GM12878 (cell line): ENCODE results near the gene PHOSPHO1. TPM values are rescaled to one million over a fixed set of nuclear protein-coding genes. Genes with fewer than 3 reads are reported as not detected.

Source experiments
- BMI1 ChIP-seq: fragments of 450-650 bp; IDR thresholded peaks from 2 replicates; pipeline ENCODE4 v1.6.1; 2016; ENCODE audit warnings: mild to moderate bottlenecking, moderate library complexity, borderline replicate concordance
- ESRRA ChIP-seq: IDR thresholded peaks from 2 replicates; pipeline ENCODE4 v1.6.1; 2012; ENCODE audit warnings: mild to moderate bottlenecking, low read length, improper control_type of control experiment
- JUND ChIP-seq: IDR thresholded peaks from 2 replicates; pipeline ENCODE4 v1.6.1; 2012; ENCODE audit warnings: low read depth, mild to moderate bottlenecking, low read length, improper control_type of control experiment, moderate library complexity
- SMAD1 ChIP-seq: fragments of 450-650 bp; IDR thresholded peaks from 2 replicates; pipeline ENCODE4 v1.6.1; 2018; ENCODE audit warnings: mild to moderate bottlenecking, low read depth; ENCODE audit not compliant: partially characterized antibody
- SRF ChIP-seq, 2 experiments: IDR thresholded peaks; 2 replicates each; pipeline ENCODE4 v1.6.1; 2011; ENCODE audit warnings: low read depth in 2 of 2, low read length in 2 of 2, mild to moderate bottlenecking in 1 of 2, moderate library complexity in 1 of 2
- polyA plus RNA-seq, 11 experiments: library from polyadenylated mRNA; depleted of rRNA in 4 of 11; unstranded in 6 of 11; stranded (reverse) in 5 of 11; fragments of >200 nt; fragmentation: Nextera tagmentation in 4 of 11; fragmentation: Illumina TruSeq in 1 of 11; extraction: Ambion mirVana in 4 of 11; extraction: Trizol in 1 of 11; gene quantifications; 1 replicate in 1 of 11; 2 replicates in 10 of 11; pipeline versions ENCODE4 v1.2.1 to v1.2.3, GENCODE V29; 2011 to 2016; ENCODE audit warnings: inconsistent platforms in 2 of 11, missing spikeins in 2 of 11, low read depth in 1 of 11
- total RNA-seq, 4 experiments: library from RNA; depleted of rRNA in 3 of 4; stranded (reverse); fragments of >200 nt in 3 of 4; fragmentation: Illumina TruSeq in 1 of 4; extraction: Trizol in 1 of 4; gene quantifications; 2 replicates each; pipeline versions ENCODE4 v1.2.1 to v1.2.3, GENCODE V29; 2013 to 2021
- TF ChIP-seq, protein P1 (sequence below): fragments of 450-650 bp; formaldehyde crosslinking; IDR thresholded peaks from 2 replicates; pipeline ENCODE4 v1.5.0; 2022; ENCODE audit warnings: mild to moderate bottlenecking, missing genetic modification characterization
- TF ChIP-seq, protein P2 (sequence below): fragments of 450-650 bp; formaldehyde crosslinking; IDR thresholded peaks from 2 replicates; pipeline ENCODE4 v1.4.0; 2022; ENCODE audit warnings: mild to moderate bottlenecking, moderate library complexity
- TF ChIP-seq, protein P3 (sequence below): IDR thresholded peaks from 2 replicates; pipeline ENCODE4 v1.6.1; 2011; ENCODE audit warnings: low read depth, mild to moderate bottlenecking, low read length, moderate library complexity, borderline replicate concordance; ENCODE audit errors: extremely low read depth
- TF ChIP-seq, protein P4 (sequence below): fragments of 450-650 bp; IDR thresholded peaks from 2 replicates; pipeline ENCODE4 v1.6.1; 2017; ENCODE audit warnings: mild to moderate bottlenecking
- TF ChIP-seq, protein P5 (sequence below): IDR thresholded peaks from 2 replicates; pipeline ENCODE4 v1.6.1; 2012; ENCODE audit warnings: improper control_type of control experiment, low read depth, low read length; ENCODE audit not compliant: insufficient replicate concordance

Gene PHOSPHO1
- total and polyA plus RNA-seq, 10 of the 15 experiments (the other 5 are each of a cell fraction or from before 2014, with no cell fraction given) = 0.03 to 1.5 (median 0.16) TPM; not detected in 2

DNA sequence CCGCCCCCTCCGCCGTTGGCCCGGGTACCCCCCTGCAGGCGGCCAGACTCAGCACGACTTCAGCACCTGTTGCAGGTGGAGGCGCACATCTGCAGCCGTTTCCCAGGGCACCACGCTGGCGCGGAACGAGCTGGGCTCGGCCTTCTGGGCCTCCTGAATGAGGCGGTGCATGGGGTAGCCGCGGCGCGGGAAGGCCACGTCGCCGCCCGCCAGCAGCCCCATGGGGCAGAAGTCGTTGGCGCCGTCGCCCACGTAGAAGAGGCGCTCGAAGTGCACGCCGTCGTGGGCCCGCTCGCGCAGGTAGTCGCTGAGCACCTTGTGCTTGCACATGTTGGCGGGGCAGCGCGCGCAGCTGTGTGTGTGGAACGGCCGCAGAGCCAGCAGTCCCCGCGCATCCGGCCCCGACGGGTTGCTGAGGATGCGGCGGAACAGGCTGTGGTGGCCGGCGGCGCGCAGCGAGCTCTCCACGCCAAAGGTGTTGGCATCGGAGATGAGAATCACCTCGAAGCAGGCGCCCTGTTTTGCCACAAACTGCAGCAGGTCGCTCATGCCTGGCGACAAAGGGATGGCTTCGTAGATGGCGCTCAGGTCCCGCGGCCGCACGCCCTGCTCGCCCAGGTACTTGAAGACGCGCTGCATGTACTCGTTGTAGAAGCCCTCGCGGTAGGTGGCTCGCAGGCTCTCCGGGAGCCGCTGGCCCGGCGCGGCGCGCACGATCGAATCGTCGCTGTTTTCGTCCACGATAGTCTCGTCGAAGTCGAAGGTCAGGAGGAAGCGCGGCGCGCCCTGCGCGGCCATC lies 6.2 kb downstream of the PHOSPHO1 start (continued):
- TF ChIP-seq, protein P1, sequence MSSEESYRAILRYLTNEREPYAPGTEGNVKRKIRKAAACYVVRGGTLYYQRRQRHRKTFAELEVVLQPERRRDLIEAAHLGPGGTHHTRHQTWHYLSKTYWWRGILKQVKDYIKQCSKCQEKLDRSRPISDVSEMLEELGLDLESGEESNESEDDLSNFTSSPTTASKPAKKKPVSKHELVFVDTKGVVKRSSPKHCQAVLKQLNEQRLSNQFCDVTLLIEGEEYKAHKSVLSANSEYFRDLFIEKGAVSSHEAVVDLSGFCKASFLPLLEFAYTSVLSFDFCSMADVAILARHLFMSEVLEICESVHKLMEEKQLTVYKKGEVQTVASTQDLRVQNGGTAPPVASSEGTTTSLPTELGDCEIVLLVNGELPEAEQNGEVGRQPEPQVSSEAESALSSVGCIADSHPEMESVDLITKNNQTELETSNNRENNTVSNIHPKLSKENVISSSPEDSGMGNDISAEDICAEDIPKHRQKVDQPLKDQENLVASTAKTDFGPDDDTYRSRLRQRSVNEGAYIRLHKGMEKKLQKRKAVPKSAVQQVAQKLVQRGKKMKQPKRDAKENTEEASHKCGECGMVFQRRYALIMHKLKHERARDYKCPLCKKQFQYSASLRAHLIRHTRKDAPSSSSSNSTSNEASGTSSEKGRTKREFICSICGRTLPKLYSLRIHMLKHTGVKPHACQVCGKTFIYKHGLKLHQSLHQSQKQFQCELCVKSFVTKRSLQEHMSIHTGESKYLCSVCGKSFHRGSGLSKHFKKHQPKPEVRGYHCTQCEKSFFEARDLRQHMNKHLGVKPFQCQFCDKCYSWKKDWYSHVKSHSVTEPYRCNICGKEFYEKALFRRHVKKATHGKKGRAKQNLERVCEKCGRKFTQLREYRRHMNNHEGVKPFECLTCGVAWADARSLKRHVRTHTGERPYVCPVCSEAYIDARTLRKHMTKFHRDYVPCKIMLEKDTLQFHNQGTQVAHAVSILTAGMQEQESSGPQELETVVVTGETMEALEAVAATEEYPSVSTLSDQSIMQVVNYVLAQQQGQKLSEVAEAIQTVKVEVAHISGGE = no peak
- TF ChIP-seq, protein P2, sequence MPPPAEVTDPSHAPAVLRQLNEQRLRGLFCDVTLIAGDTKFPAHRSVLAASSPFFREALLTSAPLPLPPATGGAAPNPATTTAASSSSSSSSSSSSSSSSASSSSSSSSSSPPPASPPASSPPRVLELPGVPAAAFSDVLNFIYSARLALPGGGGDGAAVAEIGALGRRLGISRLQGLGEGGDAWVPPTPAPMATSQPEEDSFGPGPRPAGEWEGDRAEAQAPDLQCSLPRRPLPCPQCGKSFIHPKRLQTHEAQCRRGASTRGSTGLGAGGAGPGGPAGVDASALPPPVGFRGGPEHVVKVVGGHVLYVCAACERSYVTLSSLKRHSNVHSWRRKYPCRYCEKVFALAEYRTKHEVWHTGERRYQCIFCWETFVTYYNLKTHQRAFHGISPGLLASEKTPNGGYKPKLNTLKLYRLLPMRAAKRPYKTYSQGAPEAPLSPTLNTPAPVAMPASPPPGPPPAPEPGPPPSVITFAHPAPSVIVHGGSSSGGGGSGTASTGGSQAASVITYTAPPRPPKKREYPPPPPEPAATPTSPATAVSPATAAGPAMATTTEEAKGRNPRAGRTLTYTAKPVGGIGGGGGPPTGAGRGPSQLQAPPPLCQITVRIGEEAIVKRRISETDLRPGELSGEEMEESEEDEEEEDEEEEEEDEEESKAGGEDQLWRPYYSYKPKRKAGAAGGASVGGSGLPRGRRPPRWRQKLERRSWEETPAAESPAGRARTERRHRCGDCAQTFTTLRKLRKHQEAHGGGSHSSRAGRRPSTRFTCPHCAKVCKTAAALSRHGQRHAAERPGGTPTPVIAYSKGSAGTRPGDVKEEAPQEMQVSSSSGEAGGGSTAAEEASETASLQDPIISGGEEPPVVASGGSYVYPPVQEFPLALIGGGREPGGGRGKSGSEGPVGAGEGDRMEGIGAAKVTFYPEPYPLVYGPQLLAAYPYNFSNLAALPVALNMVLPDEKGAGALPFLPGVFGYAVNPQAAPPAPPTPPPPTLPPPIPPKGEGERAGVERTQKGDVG (CRISPR knock-in tag) = no peak
- TF ChIP-seq, protein P3, sequence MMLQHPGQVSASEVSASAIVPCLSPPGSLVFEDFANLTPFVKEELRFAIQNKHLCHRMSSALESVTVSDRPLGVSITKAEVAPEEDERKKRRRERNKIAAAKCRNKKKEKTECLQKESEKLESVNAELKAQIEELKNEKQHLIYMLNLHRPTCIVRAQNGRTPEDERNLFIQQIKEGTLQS = no peak
- no peak for TF ChIP-seq SRF (IDR thresholded peaks at IDR 0.05; ENCODE audit: low read depth in 2 of 2, low read length in 2 of 2)
- no peak for TF ChIP-seq SMAD1
- TF ChIP-seq, protein P4, sequence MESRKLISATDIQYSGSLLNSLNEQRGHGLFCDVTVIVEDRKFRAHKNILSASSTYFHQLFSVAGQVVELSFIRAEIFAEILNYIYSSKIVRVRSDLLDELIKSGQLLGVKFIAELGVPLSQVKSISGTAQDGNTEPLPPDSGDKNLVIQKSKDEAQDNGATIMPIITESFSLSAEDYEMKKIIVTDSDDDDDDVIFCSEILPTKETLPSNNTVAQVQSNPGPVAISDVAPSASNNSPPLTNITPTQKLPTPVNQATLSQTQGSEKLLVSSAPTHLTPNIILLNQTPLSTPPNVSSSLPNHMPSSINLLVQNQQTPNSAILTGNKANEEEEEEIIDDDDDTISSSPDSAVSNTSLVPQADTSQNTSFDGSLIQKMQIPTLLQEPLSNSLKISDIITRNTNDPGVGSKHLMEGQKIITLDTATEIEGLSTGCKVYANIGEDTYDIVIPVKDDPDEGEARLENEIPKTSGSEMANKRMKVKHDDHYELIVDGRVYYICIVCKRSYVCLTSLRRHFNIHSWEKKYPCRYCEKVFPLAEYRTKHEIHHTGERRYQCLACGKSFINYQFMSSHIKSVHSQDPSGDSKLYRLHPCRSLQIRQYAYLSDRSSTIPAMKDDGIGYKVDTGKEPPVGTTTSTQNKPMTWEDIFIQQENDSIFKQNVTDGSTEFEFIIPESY = no peak
- TF ChIP-seq JUND = no peak
- no peak for TF ChIP-seq BMI1
- TF ChIP-seq, protein P5, sequence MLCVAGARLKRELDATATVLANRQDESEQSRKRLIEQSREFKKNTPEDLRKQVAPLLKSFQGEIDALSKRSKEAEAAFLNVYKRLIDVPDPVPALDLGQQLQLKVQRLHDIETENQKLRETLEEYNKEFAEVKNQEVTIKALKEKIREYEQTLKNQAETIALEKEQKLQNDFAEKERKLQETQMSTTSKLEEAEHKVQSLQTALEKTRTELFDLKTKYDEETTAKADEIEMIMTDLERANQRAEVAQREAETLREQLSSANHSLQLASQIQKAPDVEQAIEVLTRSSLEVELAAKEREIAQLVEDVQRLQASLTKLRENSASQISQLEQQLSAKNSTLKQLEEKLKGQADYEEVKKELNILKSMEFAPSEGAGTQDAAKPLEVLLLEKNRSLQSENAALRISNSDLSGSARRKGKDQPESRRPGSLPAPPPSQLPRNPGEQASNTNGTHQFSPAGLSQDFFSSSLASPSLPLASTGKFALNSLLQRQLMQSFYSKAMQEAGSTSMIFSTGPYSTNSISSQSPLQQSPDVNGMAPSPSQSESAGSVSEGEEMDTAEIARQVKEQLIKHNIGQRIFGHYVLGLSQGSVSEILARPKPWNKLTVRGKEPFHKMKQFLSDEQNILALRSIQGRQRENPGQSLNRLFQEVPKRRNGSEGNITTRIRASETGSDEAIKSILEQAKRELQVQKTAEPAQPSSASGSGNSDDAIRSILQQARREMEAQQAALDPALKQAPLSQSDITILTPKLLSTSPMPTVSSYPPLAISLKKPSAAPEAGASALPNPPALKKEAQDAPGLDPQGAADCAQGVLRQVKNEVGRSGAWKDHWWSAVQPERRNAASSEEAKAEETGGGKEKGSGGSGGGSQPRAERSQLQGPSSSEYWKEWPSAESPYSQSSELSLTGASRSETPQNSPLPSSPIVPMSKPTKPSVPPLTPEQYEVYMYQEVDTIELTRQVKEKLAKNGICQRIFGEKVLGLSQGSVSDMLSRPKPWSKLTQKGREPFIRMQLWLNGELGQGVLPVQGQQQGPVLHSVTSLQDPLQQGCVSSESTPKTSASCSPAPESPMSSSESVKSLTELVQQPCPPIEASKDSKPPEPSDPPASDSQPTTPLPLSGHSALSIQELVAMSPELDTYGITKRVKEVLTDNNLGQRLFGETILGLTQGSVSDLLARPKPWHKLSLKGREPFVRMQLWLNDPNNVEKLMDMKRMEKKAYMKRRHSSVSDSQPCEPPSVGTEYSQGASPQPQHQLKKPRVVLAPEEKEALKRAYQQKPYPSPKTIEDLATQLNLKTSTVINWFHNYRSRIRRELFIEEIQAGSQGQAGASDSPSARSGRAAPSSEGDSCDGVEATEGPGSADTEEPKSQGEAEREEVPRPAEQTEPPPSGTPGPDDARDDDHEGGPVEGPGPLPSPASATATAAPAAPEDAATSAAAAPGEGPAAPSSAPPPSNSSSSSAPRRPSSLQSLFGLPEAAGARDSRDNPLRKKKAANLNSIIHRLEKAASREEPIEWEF = no peak
- no peak for TF ChIP-seq ESRRA
